HL-60 (cell line): ENCODE measurements around the gene EFNA4.

Experiments used
- CTCF ChIP-seq: IDR thresholded peaks from one replicate; pipeline ENCODE4 v1.5.1; 2011; ENCODE audit warnings: low read length, control low read depth, inconsistent platforms; ENCODE audit not compliant: insufficient read depth
- GABPA ChIP-seq: IDR thresholded peaks from 2 replicates; pipeline ENCODE4 v1.6.1; 2012; ENCODE audit warnings: low read depth
- POLR2AphosphoS5 ChIP-seq: IDR thresholded peaks from 2 replicates; pipeline ENCODE4 v1.6.1; 2012; ENCODE audit warnings: low read depth

GRCh38 chr1:155070721-155071569 is 7.4 kb downstream of the EFNA4 start:
- no peak for TF ChIP-seq CTCF
- no peak for TF ChIP-seq GABPA
- no peak for TF ChIP-seq POLR2AphosphoS5
